ENCODE data around the gene PRKAA1.

PRKAA1 gene

GRCh38 chr5:40743771-40744170 lies 54.4 kb downstream of the PRKAA1 start:
- H3K9me2 ChIP-seq (ENCODE audit: low read depth, low read length), result no peaks in the 10 kb centered on the region
- H3K36me3 ChIP-seq (ENCODE audit: insufficient read depth, low read length), result peaks cover 38% of the 10 kb centered on the region
- H3K4me1 ChIP-seq (ENCODE audit: insufficient read depth, low read length, severe bottlenecking), result peaks cover 10% of the 10 kb centered on the region
- no peak overlapping the region for H3K27ac ChIP-seq (ENCODE audit: low read depth, low read length, poor library complexity, severe bottlenecking)
- no peaks in the 10 kb centered on the region for H3K27me3 ChIP-seq (ENCODE audit: insufficient read depth, low read length)
- peaks cover under 1% of the 10 kb centered on the region; the same call in 1 of the 2 replicates for H3K9me3 ChIP-seq (ENCODE audit: low read length)
- H3K79me2 ChIP-seq (ENCODE audit: insufficient read depth, low read length), result peaks cover 4% of the 10 kb centered on the region
- H4K20me1 ChIP-seq (ENCODE audit: insufficient read depth, low read length), result no peaks in the 10 kb centered on the region
- no peak overlapping the region for H3K9ac ChIP-seq (ENCODE audit: low read length)
- no peaks in the 10 kb centered on the region for H3F3A ChIP-seq (ENCODE audit: insufficient read depth, low read length)
- no peak overlapping the region for H3K4me2 ChIP-seq (ENCODE audit: low read length)
- no peak overlapping the region for H3K4me3 ChIP-seq (ENCODE audit: low read depth, low read length, poor library complexity, severe bottlenecking)
- TF ChIP-seq EZH2 (IDR thresholded peaks at IDR 0.05; ENCODE audit: borderline replicate concordance, low read length), result no peak
- TF ChIP-seq CTCF (IDR thresholded peaks at IDR 0.05; ENCODE audit: low read length), result no peak
- H2AFZ ChIP-seq (ENCODE audit: low read length), result no peak overlapping the region

- no peak overlapping the region for H3K4me2 ChIP-seq (ENCODE audit: low read length)
- H3K27me3 ChIP-seq (ENCODE audit: insufficient read depth, low read length), result no peaks in the 10 kb centered on the region
- H2AFZ ChIP-seq (ENCODE audit: low read length), result no peak overlapping the region
- H3K9me2 ChIP-seq (ENCODE audit: low read depth, low read length), result no peaks in the 10 kb centered on the region
- no peak for TF ChIP-seq CTCF (IDR thresholded peaks at IDR 0.05; ENCODE audit: low read length)
- no peak for TF ChIP-seq EZH2 (IDR thresholded peaks at IDR 0.05; ENCODE audit: borderline replicate concordance, low read length)
- H3K9ac ChIP-seq (ENCODE audit: low read length), result no peak overlapping the region
- H3K27ac ChIP-seq (ENCODE audit: low read depth, low read length, poor library complexity, severe bottlenecking), result no peak overlapping the region
- H3F3A ChIP-seq (ENCODE audit: insufficient read depth, low read length), result no peaks in the 10 kb centered on the region
- peaks cover 3% of the 10 kb centered on the region; the same call in 1 of the 2 replicates for H3K9me3 ChIP-seq (ENCODE audit: low read length)
- no peaks in the 10 kb centered on the region for H3K4me1 ChIP-seq (ENCODE audit: insufficient read depth, low read length, severe bottlenecking)
- H3K79me2 ChIP-seq (ENCODE audit: insufficient read depth, low read length), result no peaks in the 10 kb centered on the region
- H3K36me3 ChIP-seq (ENCODE audit: insufficient read depth, low read length), result peaks cover 29% of the 10 kb centered on the region
- H3K4me3 ChIP-seq (ENCODE audit: low read depth, low read length, poor library complexity, severe bottlenecking), result no peak overlapping the region
- no peaks in the 10 kb centered on the region for H4K20me1 ChIP-seq (ENCODE audit: insufficient read depth, low read length)
These were observed 59.7 kb downstream of the PRKAA1 start for GRCh38 chr5:40738502-40738901.

GRCh38 chr5:40736103-40736875 lies 61.9 kb downstream of the PRKAA1 start:
- H2AFZ ChIP-seq (ENCODE audit: low read length), result no peak overlapping the region
- H3K4me2 ChIP-seq (ENCODE audit: low read length), result no peak overlapping the region
- H3K27ac ChIP-seq (ENCODE audit: low read depth, low read length, poor library complexity, severe bottlenecking), result no peak overlapping the region
- no peaks in the 10 kb centered on the region for H3K27me3 ChIP-seq (ENCODE audit: insufficient read depth, low read length)
- H3K79me2 ChIP-seq (ENCODE audit: insufficient read depth, low read length), result no peaks in the 10 kb centered on the region
- H3F3A ChIP-seq (ENCODE audit: insufficient read depth, low read length), result no peaks in the 10 kb centered on the region
- peaks cover 24% of the 10 kb centered on the region for H3K36me3 ChIP-seq (ENCODE audit: insufficient read depth, low read length)
- peak; percentile 71 for TF ChIP-seq CTCF (IDR thresholded peaks at IDR 0.05; ENCODE audit: low read length)
- TF ChIP-seq EZH2 (IDR thresholded peaks at IDR 0.05; ENCODE audit: borderline replicate concordance, low read length), result no peak
- H3K9me3 ChIP-seq (ENCODE audit: low read length), result peaks cover 3% of the 10 kb centered on the region; the same call in 1 of the 2 replicates
- no peak overlapping the region for H3K4me3 ChIP-seq (ENCODE audit: low read depth, low read length, poor library complexity, severe bottlenecking)
- no peaks in the 10 kb centered on the region for H3K4me1 ChIP-seq (ENCODE audit: insufficient read depth, low read length, severe bottlenecking)
- no peak overlapping the region for H3K9ac ChIP-seq (ENCODE audit: low read length)
- no peaks in the 10 kb centered on the region for H4K20me1 ChIP-seq (ENCODE audit: insufficient read depth, low read length)
- H3K9me2 ChIP-seq (ENCODE audit: low read depth, low read length), result no peaks in the 10 kb centered on the region

All from OCI-LY1 (cell line).